Measurements from ENCODE around the gene NME5.

GRCh38 chr5:138182808-138183207 lies 43.6 kb upstream of the NME5 start:
- no peak for TF ChIP-seq POLR2A (IDR thresholded peaks at IDR 0.05)
- TF ChIP-seq POLR2AphosphoS5 (IDR thresholded peaks at IDR 0.05): no peak
- TF ChIP-seq CTCF (IDR thresholded peaks at IDR 0.05): no peak

Measured in breast epithelium (tissue), 3 donors.